CD14-positive monocyte (primary cell): ENCODE measurements around the gene IQSEC3. TPM values are rescaled to one million over a fixed set of nuclear protein-coding genes. Genes with fewer than 3 reads are reported as not detected.

Experiments used
- DNase-seq, 3 donors: peaks; one replicate each; pipeline ENCODE4 v3.0.0-alpha.2; 2011 to 2022
- H2AFZ ChIP-seq: 2 replicates; pipeline ENCODE4 v1.6.0; 2012; ENCODE audit warnings: mild to moderate bottlenecking, low read depth, low read length, inconsistent platforms; ENCODE audit not compliant: insufficient read depth, poor library complexity, severe bottlenecking
- H3K27ac ChIP-seq, 2 donors: 1 replicate in 1 of 2; 2 replicates in 1 of 2; pipeline ENCODE4 v1.5.1; 2012 to 2013; ENCODE audit warnings: low read length in 2 of 2, control low read depth in 1 of 2, inconsistent platforms in 1 of 2, low read depth in 1 of 2, mild to moderate bottlenecking in 1 of 2
- H3K27me3 ChIP-seq, 2 donors: one replicate each; pipeline versions ENCODE4 v1.6.0 to v1.6.1; 2011 to 2013; ENCODE audit warnings: low read length in 2 of 2; ENCODE audit not compliant: control insufficient read depth in 2 of 2, insufficient read depth in 2 of 2
- H3K36me3 ChIP-seq, 2 donors: replicated peaks in 1 of 2; 1 replicate in 1 of 2; 2 replicates in 1 of 2; pipeline versions ENCODE4 v1.5.1 to v1.6.1; 2012 to 2013; ENCODE audit warnings: low read length in 2 of 2, control low read depth in 1 of 2, inconsistent platforms in 1 of 2, mild to moderate bottlenecking in 1 of 2; ENCODE audit not compliant: insufficient read depth in 2 of 2, control insufficient read depth in 1 of 2
- H3K4me1 ChIP-seq, 2 donors: 1 replicate in 1 of 2; 2 replicates in 1 of 2; pipeline versions ENCODE4 v1.5.1 to v1.6.1; 2012 to 2013; ENCODE audit warnings: low read length in 2 of 2, control low read depth in 1 of 2, inconsistent platforms in 1 of 2, mild to moderate bottlenecking in 1 of 2, moderate library complexity in 1 of 2; ENCODE audit not compliant: insufficient read depth in 2 of 2, control insufficient read depth in 1 of 2
- H3K4me2 ChIP-seq: replicated peaks from 2 replicates; pipeline ENCODE3; 2012; ENCODE audit warnings: low read length, moderate library complexity, mild to moderate bottlenecking; ENCODE audit not compliant: poor library complexity, severe bottlenecking; ENCODE audit errors: extremely low read depth
- H3K4me3 ChIP-seq, 3 experiments: fragments of 200-600 bp in 1 of 3; sonication (generic) in 1 of 3; replicated peaks in 1 of 3; 1 replicate in 2 of 3; 2 replicates in 1 of 3; pipeline ENCODE4 v1.5.1; 2011 to 2013; ENCODE audit warnings: low read length in 3 of 3, mild to moderate bottlenecking in 3 of 3, control low read depth in 2 of 3, low read depth in 2 of 3, inconsistent platforms in 1 of 3, moderate library complexity in 1 of 3
- H3K79me2 ChIP-seq: 2 replicates; pipeline ENCODE4 v1.6.0; 2012; ENCODE audit warnings: mild to moderate bottlenecking, control low read depth, inconsistent platforms, low read length, moderate library complexity; ENCODE audit not compliant: insufficient read depth
- H3K9ac ChIP-seq: 2 replicates; pipeline ENCODE4 v1.6.0; 2017; ENCODE audit warnings: low read length, mild to moderate bottlenecking; ENCODE audit not compliant: insufficient read depth, poor library complexity, severe bottlenecking
- H3K9me3 ChIP-seq, 2 donors: replicated peaks in 1 of 2; 1 replicate in 1 of 2; 2 replicates in 1 of 2; pipeline versions ENCODE4 v1.5.1 to v1.6.1; 2012 to 2013; ENCODE audit warnings: low read length in 2 of 2, control low read depth in 1 of 2; ENCODE audit not compliant: control insufficient read depth in 1 of 2, insufficient read depth in 1 of 2
- H4K20me1 ChIP-seq: 2 replicates; pipeline ENCODE4 v1.6.0; 2012; ENCODE audit warnings: mild to moderate bottlenecking, low read length, control low read depth, moderate library complexity; ENCODE audit not compliant: insufficient read depth
- H3K27ac Mint-ChIP-seq, 7 donors: one replicate each; pipeline ENCODE4 v1.8.0; 2020; ENCODE audit warnings: mild to moderate bottlenecking in 7 of 7, mixed read lengths in 7 of 7, moderate library complexity in 6 of 7, inconsistent platforms in 2 of 7
- H3K27me3 Mint-ChIP-seq, 3 donors: one replicate each; pipeline ENCODE4 v1.8.0; 2021 to 2022; ENCODE audit warnings: low read depth in 3 of 3, mild to moderate bottlenecking in 3 of 3, mixed read lengths in 3 of 3, moderate library complexity in 3 of 3, inconsistent platforms in 1 of 3
- H3K36me3 Mint-ChIP-seq, 2 donors: one replicate each; pipeline ENCODE4 v1.8.0; 2020; ENCODE audit warnings: mixed read lengths in 2 of 2, inconsistent platforms in 1 of 2, mild to moderate bottlenecking in 1 of 2
- H3K4me1 Mint-ChIP-seq: one replicate; pipeline ENCODE4 v1.8.0; 2020; ENCODE audit warnings: mild to moderate bottlenecking, mixed read lengths
- H3K4me3 Mint-ChIP-seq, 2 donors: one replicate each; pipeline ENCODE4 v1.8.0; 2020; ENCODE audit warnings: mild to moderate bottlenecking in 2 of 2, mixed read lengths in 2 of 2, moderate library complexity in 1 of 2
- H3K9me3 Mint-ChIP-seq, 7 donors: one replicate each; pipeline ENCODE4 v1.8.0; 2020 to 2022; ENCODE audit warnings: mixed read lengths in 7 of 7, mild to moderate bottlenecking in 6 of 7, moderate library complexity in 6 of 7, inconsistent platforms in 2 of 7
- WGBS: methylation state at CpG from one replicate; pipeline ENCODE4 v1.1.5; 2013; ENCODE audit warnings: missing lambda C conversion rate; ENCODE audit not compliant: insufficient coverage; 5-methylcytosine and 5-hydroxymethylcytosine counted together
- intact Hi-C, 2 donors: fragments of 100-400 bp; cut with micrococcal nuclease; formaldehyde crosslinking; loops; one replicate each; pipeline versions ENCODE4 v1.15.0 to v1.15.1; 2023
- polyA plus RNA-seq, 3 donors: library from polyadenylated mRNA; depleted of rRNA in 1 of 3; unstranded in 2 of 3; stranded (reverse) in 1 of 3; fragments of 300-500 nt in 2 of 3; fragments of >200 nt in 1 of 3; fragmentation: Illumina TruSeq in 2 of 3; gene quantifications; 1 replicate in 2 of 3; 2 replicates in 1 of 3; pipeline ENCODE4 v1.2.3, GENCODE V29; 2012 to 2021
- TF ChIP-seq, protein P1 (sequence below): fragments of 200-600 bp; IDR thresholded peaks from one replicate; pipeline ENCODE4 v1.8.0; 2022; ENCODE audit warnings: antibody characterized with exemption, mild to moderate bottlenecking

The IQSEC3 gene
- polyA plus RNA-seq, 3 donors: not detected

DNA sequence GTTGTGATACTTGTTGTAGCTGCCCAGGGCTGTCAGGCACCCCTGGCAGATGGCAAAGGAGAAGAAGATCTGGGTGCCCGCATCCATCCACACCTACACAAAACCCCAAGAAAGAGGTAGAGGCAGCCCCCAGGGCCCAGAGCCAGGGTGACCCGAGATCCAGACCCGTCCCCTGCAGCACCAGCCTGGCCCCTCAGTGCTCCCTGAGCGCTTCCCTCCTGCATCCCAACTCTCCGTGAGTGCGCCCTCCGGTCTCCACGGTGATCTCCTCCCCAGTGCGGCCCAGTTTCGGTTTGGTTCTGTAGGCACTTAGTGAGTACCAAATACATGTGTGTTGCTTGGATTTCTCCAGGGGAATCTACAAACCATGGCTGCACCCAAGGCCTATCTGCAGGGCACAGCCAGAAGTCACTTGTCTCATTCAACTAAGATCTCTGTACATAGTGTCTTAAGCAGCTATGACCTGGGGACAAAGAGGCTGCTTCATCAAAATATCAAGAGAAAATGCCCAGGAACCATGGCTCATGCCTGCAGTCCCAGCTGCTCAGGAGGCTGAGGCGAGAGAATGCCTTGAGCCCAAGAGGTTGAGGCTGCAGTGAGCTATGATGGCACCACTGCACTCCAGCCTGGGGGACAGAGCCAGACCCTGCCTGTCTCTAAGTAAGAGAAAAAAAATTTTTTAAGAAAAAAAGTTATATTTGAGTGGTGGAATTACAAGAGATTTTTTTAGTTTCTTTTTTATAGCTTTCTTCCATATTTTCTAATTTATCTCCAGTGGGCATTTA lies 131.5 kb downstream of the IQSEC3 start:
- H3K36me3 ChIP-seq: peaks cover 0 to 8% of the 10 kb centered on the region in 2 donors
- peak overlapping the region in 1 of 7 donors; percentile 13 for H3K27ac Mint-ChIP-seq

DNA sequence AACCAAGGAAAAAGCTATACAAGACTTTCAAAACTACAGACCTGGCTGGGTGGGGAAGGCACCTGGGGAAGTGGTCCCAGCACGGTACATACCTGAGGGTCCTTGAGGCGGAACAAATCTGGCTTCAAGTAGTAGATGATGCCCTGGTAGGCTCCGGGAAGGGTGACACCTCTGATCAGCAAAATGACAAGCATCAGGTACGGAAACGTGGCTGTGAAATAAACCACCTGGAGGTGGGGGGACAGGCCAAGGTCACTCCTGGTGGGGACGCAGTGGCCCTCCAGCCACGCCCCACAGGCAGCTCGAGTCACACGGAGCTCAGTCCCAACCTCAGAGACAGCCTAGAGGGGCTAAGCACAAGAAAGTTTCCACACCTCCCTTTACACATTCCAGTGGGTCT lies 132.1 kb downstream of the IQSEC3 start:
- WGBS: 76% methylated on average over 4 of the region's 9 CpGs
- peaks cover 6 to 25% of the 10 kb centered on the region in 2 donors for H3K27me3 ChIP-seq
- H3K9me3 ChIP-seq: peaks cover 0 to 2% of the 10 kb centered on the region in 2 donors
- H3K79me2 ChIP-seq: no peaks in the 10 kb centered on the region
- no peak for DNase-seq
- no peak overlapping the region for H2AFZ ChIP-seq
- Mint-ChIP-seq H3K9me3 (peaks cover 0 to 5% (median 1%) of the 10 kb centered on the region in 7 donors), H3K27me3 (peaks cover 35 to 52% (median 38%) of the 10 kb centered on the region in 3 donors), H3K27ac (no peak overlapping the region), H3K4me3 (no peak overlapping the region), H3K36me3 (peaks cover 18 to 35% of the 10 kb centered on the region in 2 donors), H3K4me1 (peaks cover 3% of the 10 kb centered on the region)
- H3K9ac ChIP-seq: no peak overlapping the region
- no peaks in the 10 kb centered on the region for H4K20me1 ChIP-seq
- H3K36me3 ChIP-seq: peaks cover 0 to 8% of the 10 kb centered on the region in 2 donors
- peaks cover under 1 to 6% of the 10 kb centered on the region in 2 donors for H3K4me1 ChIP-seq
- TF ChIP-seq, protein P1, sequence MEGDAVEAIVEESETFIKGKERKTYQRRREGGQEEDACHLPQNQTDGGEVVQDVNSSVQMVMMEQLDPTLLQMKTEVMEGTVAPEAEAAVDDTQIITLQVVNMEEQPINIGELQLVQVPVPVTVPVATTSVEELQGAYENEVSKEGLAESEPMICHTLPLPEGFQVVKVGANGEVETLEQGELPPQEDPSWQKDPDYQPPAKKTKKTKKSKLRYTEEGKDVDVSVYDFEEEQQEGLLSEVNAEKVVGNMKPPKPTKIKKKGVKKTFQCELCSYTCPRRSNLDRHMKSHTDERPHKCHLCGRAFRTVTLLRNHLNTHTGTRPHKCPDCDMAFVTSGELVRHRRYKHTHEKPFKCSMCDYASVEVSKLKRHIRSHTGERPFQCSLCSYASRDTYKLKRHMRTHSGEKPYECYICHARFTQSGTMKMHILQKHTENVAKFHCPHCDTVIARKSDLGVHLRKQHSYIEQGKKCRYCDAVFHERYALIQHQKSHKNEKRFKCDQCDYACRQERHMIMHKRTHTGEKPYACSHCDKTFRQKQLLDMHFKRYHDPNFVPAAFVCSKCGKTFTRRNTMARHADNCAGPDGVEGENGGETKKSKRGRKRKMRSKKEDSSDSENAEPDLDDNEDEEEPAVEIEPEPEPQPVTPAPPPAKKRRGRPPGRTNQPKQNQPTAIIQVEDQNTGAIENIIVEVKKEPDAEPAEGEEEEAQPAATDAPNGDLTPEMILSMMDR: no peak
- no peak overlapping the region for H3K27ac ChIP-seq
- no peak overlapping the region for H3K4me2 ChIP-seq
- intact Hi-C loops: no loop called here
- H3K4me3 ChIP-seq: no peak overlapping the region

More for the DNA sequence above, 131.5 kb downstream of the IQSEC3 start:
- Histone ChIP-seq H4K20me1 (no peaks in the 10 kb centered on the region), H3K4me3 (no peak overlapping the region), H3K79me2 (no peaks in the 10 kb centered on the region), H3K27ac (no peak overlapping the region), H3K4me2 (no peak overlapping the region), H3K27me3 (peaks cover 6 to 23% of the 10 kb centered on the region in 2 donors), H3K9ac (no peak overlapping the region), H3K4me1 (no peaks in the 10 kb centered on the region), H2AFZ (no peak overlapping the region), H3K9me3 (no peaks in the 10 kb centered on the region)
- Mint-ChIP-seq H3K9me3 (peaks cover 0 to 5% (median 1%) of the 10 kb centered on the region in 7 donors), H3K4me3 (no peak overlapping the region), H3K36me3 (peaks cover 18 to 35% of the 10 kb centered on the region in 2 donors), H3K27me3 (peaks cover 35 to 46% (median 37%) of the 10 kb centered on the region in 3 donors), H3K4me1 (peaks cover 3% of the 10 kb centered on the region)
- TF ChIP-seq, protein P1: no peak
- WGBS: 100% methylated on average over 7 of the region's 11 CpGs
- DNase-seq: no peak
- intact Hi-C loops: no loop called here
